ENCODE measurements around the gene FBXL17.

FBXL17 gene

GRCh38 chr5:107809201-107810034 lies 572.5 kb downstream of the FBXL17 start:
- 100% methylated on average over 2 of the region's 4 CpGs for WGBS (ENCODE audit: insufficient coverage)
- no peak overlapping the region for H3K4me3 ChIP-seq (ENCODE audit: control insufficient read depth in 1 of 7, extremely low read depth in 1 of 7, insufficient read depth in 4 of 7, low read depth in 2 of 7, low read length in 6 of 7)
- ChIA-PET POLR2A (no interaction called here), CTCF (no interaction called here)
- no peak overlapping the region for H3K27ac ChIP-seq (ENCODE audit: insufficient read depth in 1 of 2, low read depth in 1 of 2, low read length in 2 of 2, poor library complexity in 1 of 2, severe bottlenecking in 2 of 2)
- no peak for DNase-seq
- no peaks in the 10 kb centered on the region for H3K27me3 ChIP-seq (replicated peaks in 2 of 5; ENCODE audit: control insufficient read depth in 4 of 5, insufficient read depth in 5 of 5, low read length in 4 of 5)
- no peaks in the 10 kb centered on the region for H3K36me3 ChIP-seq (ENCODE audit: control insufficient read depth in 4 of 4, insufficient read depth in 4 of 4, low read length in 3 of 4)
- peaks cover 0 to 4% (median 0%) of the 10 kb centered on the region in 4 experiments for H3K4me1 ChIP-seq (ENCODE audit: control extremely low read depth in 1 of 4, control insufficient read depth in 4 of 4, insufficient read depth in 4 of 4, low read length in 3 of 4)
- peaks cover 0 to 2% (median 0%) of the 10 kb centered on the region in 5 experiments for H3K9me3 ChIP-seq (ENCODE audit: control extremely low read depth in 1 of 5, control insufficient read depth in 4 of 5, insufficient read depth in 2 of 5, low read depth in 1 of 5, low read length in 4 of 5)
